A549 (cell line): ENCODE measurements around the gene GYS1. TPM values are rescaled to one million over a fixed set of nuclear protein-coding genes. Genes with fewer than 3 reads are reported as not detected.

Source experiments
- BCL3 ChIP-seq: fragments of >200 bp; sonication (Bioruptor Twin); formaldehyde crosslinking; IDR thresholded peaks from 3 replicates; pipeline ENCODE4 v1.6.1; 2016
- CBX8 ChIP-seq: fragments of 200-600 bp; sonication (generic); IDR thresholded peaks from 2 replicates; pipeline ENCODE4 v1.6.1; 2016
- CTCF ChIP-seq: fragments of >200 bp; sonication (Bioruptor Twin); formaldehyde crosslinking; IDR thresholded peaks from 3 replicates; pipeline ENCODE4 v1.5.1; 2016
- E2F6 ChIP-seq: IDR thresholded peaks from 2 replicates; pipeline ENCODE4 v1.6.1; 2012; ENCODE audit warnings: low read depth, borderline replicate concordance
- EHF ChIP-seq: fragments of 250-450 bp; sonication (Bioruptor Pico); IDR thresholded peaks from 2 replicates; pipeline ENCODE4 v1.5.0; 2020; ENCODE audit warnings: mild to moderate bottlenecking
- FOXS1 ChIP-seq: fragments of 250-450 bp; sonication (Bioruptor Pico); IDR thresholded peaks from 2 replicates; pipeline ENCODE4 v1.5.0; 2020; ENCODE audit warnings: mild to moderate bottlenecking, moderate library complexity
- GATA3 ChIP-seq: IDR thresholded peaks from 2 replicates; pipeline ENCODE4 v1.6.1; 2012; ENCODE audit warnings: borderline replicate concordance
- HEYL ChIP-seq: fragments of 250-450 bp; sonication (Bioruptor Pico); IDR thresholded peaks from 2 replicates; pipeline ENCODE4 v1.8.0; 2021; ENCODE audit warnings: mild to moderate bottlenecking, moderate library complexity
- HMGXB4 ChIP-seq: fragments of 250-450 bp; sonication (Bioruptor Pico); IDR thresholded peaks from 2 replicates; pipeline ENCODE4 v1.5.0; 2021; ENCODE audit warnings: mild to moderate bottlenecking, moderate library complexity, borderline replicate concordance
- JUNB ChIP-seq: fragments of >200 bp; sonication (Bioruptor Twin); formaldehyde crosslinking; IDR thresholded peaks from 2 replicates; pipeline ENCODE4 v1.6.1; 2016
- KDM1A ChIP-seq: fragments of 200-600 bp; sonication (generic); IDR thresholded peaks from 2 replicates; pipeline ENCODE4 v1.6.1; 2016; ENCODE audit warnings: low read depth, mild to moderate bottlenecking
- KDM5A ChIP-seq: fragments of 200-600 bp; sonication (generic); IDR thresholded peaks from 2 replicates; pipeline ENCODE4 v1.6.1; 2016; ENCODE audit warnings: antibody characterized with exemption, mild to moderate bottlenecking
- MAX ChIP-seq: IDR thresholded peaks from 2 replicates; pipeline ENCODE4 v1.6.1; 2012
- MYC ChIP-seq: IDR thresholded peaks from 2 replicates; pipeline ENCODE4 v1.6.1; 2012; ENCODE audit warnings: mild to moderate bottlenecking, inconsistent platforms, low read length, improper control_type of control experiment, borderline replicate concordance
- NPAS2 ChIP-seq: fragments of 250-450 bp; sonication (Bioruptor Pico); IDR thresholded peaks from 2 replicates; pipeline ENCODE4 v1.8.0; 2022; ENCODE audit warnings: mild to moderate bottlenecking, moderate library complexity, borderline replicate concordance
- PBX3 ChIP-seq: IDR thresholded peaks from 2 replicates; pipeline ENCODE4 v1.6.1; 2012
- POLR2A ChIP-seq: IDR thresholded peaks from 2 replicates; pipeline ENCODE4 v1.6.1; 2012; ENCODE audit warnings: mild to moderate bottlenecking, low read length
- POLR2AphosphoS2 ChIP-seq: conservative IDR thresholded peaks from 2 replicates; pipeline ENCODE4 v1.6.1; 2012; ENCODE audit warnings: low read length, improper control_type of control experiment, inconsistent platforms
- RAD21 ChIP-seq, 2 experiments: fragments of >200 bp in 1 of 2; sonication (Bioruptor Twin) in 1 of 2; formaldehyde crosslinking in 1 of 2; IDR thresholded peaks in 1 of 2; conservative IDR thresholded peaks in 1 of 2; 2 replicates in 1 of 2; 3 replicates in 1 of 2; pipeline ENCODE4 v1.6.1; 2012 to 2018; ENCODE audit warnings: inconsistent platforms in 1 of 2
- RARB ChIP-seq: fragments of 250-450 bp; sonication (Bioruptor Pico); IDR thresholded peaks from 2 replicates; pipeline ENCODE4 v1.8.0; 2021; ENCODE audit warnings: mild to moderate bottlenecking, moderate library complexity
- SREBF2 ChIP-seq: fragments of 450-650 bp; IDR thresholded peaks from 2 replicates; pipeline ENCODE4 v1.6.1; 2014; ENCODE audit warnings: mild to moderate bottlenecking, moderate library complexity
- TFCP2L1 ChIP-seq: fragments of 250-450 bp; sonication (Bioruptor Pico); IDR thresholded peaks from 2 replicates; pipeline ENCODE4 v1.5.0; 2021; ENCODE audit warnings: mild to moderate bottlenecking
- TP53 ChIP-seq: fragments of 250-450 bp; sonication (Bioruptor Pico); IDR thresholded peaks from 2 replicates; pipeline ENCODE4 v1.5.0; 2021; ENCODE audit warnings: mild to moderate bottlenecking, moderate library complexity
- ZFP36 ChIP-seq: fragments of 450-650 bp; IDR thresholded peaks from 2 replicates; pipeline ENCODE4 v1.6.1; 2014; ENCODE audit warnings: borderline replicate concordance; ENCODE audit not compliant: partially characterized antibody
- ZNF302 ChIP-seq: fragments of 250-450 bp; sonication (Bioruptor Pico); IDR thresholded peaks from 2 replicates; pipeline ENCODE4 v1.9.0; 2021; ENCODE audit warnings: inconsistent platforms, mild to moderate bottlenecking, moderate library complexity
- polyA plus RNA-seq, 4 experiments: library from polyadenylated mRNA; depleted of rRNA in 3 of 4; stranded (reverse); fragments of >200 nt; fragmentation: RNase III in 1 of 4; extraction: RNeasy Plus Mini Kit Qiagen cat#74134 plus additional on column Dnase treatment in 1 of 4; gene quantifications; 2 replicates in 3 of 4; 3 replicates in 1 of 4; pipeline ENCODE4 v1.2.3, GENCODE V29; 2011 to 2017

The GYS1 gene
- polyA plus RNA-seq, 2 of the 4 experiments (the other 2 are of a cell fraction) = 10.3 to 24.8 TPM

- TF ChIP-seq HMGXB4 (CRISPR knock-in tag) (no peak), RARB (no peak), CTCF (no peak), KDM5A (no peak), EHF (CRISPR knock-in tag) (no peak), TFCP2L1 (CRISPR knock-in tag) (peak; percentile 98), RAD21 (conservative IDR thresholded peaks at IDR 0.05 in 1 of 2, IDR thresholded peaks at IDR 0.05 in 1 of 2) (0 out of 5 replicates have a peak, but pooled peaks have one; percentile 18 to 21), MAX (peak; percentile 57; the same call in 1 of the 2 replicates), E2F6 (peak; percentile 60; the same call in 1 of the 2 replicates), POLR2A (peak; percentile 99), GATA3 (peak; percentile 60; the same call in 1 of the 2 replicates), CBX8 (no peak), KDM1A (no peak), NPAS2 (CRISPR knock-in tag) (no peak), HEYL (CRISPR knock-in tag) (no peak), MYC (no peak), POLR2AphosphoS2 (no peak), BCL3 (peak; percentile 100), PBX3 (peak; percentile 92), ZNF302 (CRISPR knock-in tag) (no peak), JUNB (no peak), FOXS1 (CRISPR knock-in tag) (no peak), SREBF2 (no peak), TP53 (CRISPR knock-in tag) (peak; percentile 34; the same call in 1 of the 2 replicates), ZFP36 (no peak)
Observed at GRCh38 chr19:48965040-48965805, 27.9 kb downstream of the GYS1 start, which contains the start of gene FTL (continued).
